Measurements from ENCODE around the gene ROBO3. TPM values are rescaled to one million over a fixed set of nuclear protein-coding genes. Genes with fewer than 3 reads are reported as not detected.

The ROBO3 gene
- total RNA-seq, 4 donors from 2014 or later: 1.9 to 5.3 (median 3.3) TPM

- 77 to 83% methylated on average over 2 of the region's 2 CpGs for WGBS, 2 donors
- TF ChIP-seq POLR2A (IDR thresholded peaks at IDR 0.05) (no peak), CTCF (IDR thresholded peaks at IDR 0.05) (no peak)
- intact Hi-C loops (cut with DNase I; ENCODE audit: low total_unique reads): no loop called here
- DNase-seq (ENCODE audit: low spot score in 2 of 2): peak in 1 of 2 donors; percentile 68
- no peak overlapping the region for H3K4me3 ChIP-seq (ENCODE audit: low read depth, poor library complexity, severe bottlenecking)
Observed at GRCh38 chr11:124892146-124892545, 26.9 kb downstream of the ROBO3 start.

GRCh38 chr11:124892750-124893454 is 27.7 kb downstream of the ROBO3 start:
- DNase-seq (ENCODE audit: low spot score in 2 of 2): peak in 1 of 2 donors; percentile 86
- intact Hi-C loops (cut with DNase I; ENCODE audit: low total_unique reads): no loop called here
- WGBS, 2 donors: 72 to 75% methylated on average over 9 of the region's 9 CpGs
- no peak overlapping the region for H3K4me3 ChIP-seq (ENCODE audit: low read depth, poor library complexity, severe bottlenecking)
- TF ChIP-seq POLR2A (IDR thresholded peaks at IDR 0.05) (no peak), CTCF (IDR thresholded peaks at IDR 0.05) (no peak)

GRCh38 chr11:124893781-124894401 is 28.7 kb downstream of the ROBO3 start:
- TF ChIP-seq POLR2A (IDR thresholded peaks at IDR 0.05) (no peak), CTCF (IDR thresholded peaks at IDR 0.05) (no peak)
- 76 to 78% methylated on average over 13 to 14 of the region's 14 CpGs for WGBS, 2 donors
- no peak overlapping the region for H3K4me3 ChIP-seq (ENCODE audit: low read depth, poor library complexity, severe bottlenecking)
- peak in 1 of 2 donors; percentile 76 for DNase-seq (ENCODE audit: low spot score in 2 of 2)
- intact Hi-C loops (cut with DNase I; ENCODE audit: low total_unique reads): no loop called here

GRCh38 chr11:124894606-124895430 is 29.6 kb downstream of the ROBO3 start:
- 75 to 81% methylated on average over 4 of the region's 4 CpGs for WGBS, 2 donors
- no peak overlapping the region for H3K4me3 ChIP-seq (ENCODE audit: low read depth, poor library complexity, severe bottlenecking)
- TF ChIP-seq POLR2A (IDR thresholded peaks at IDR 0.05): no peak
- no peak for TF ChIP-seq CTCF (IDR thresholded peaks at IDR 0.05)
- intact Hi-C loops (cut with DNase I; ENCODE audit: low total_unique reads): no loop called here
- DNase-seq (ENCODE audit: low spot score in 2 of 2): peak in 1 of 2 donors; percentile 57

GRCh38 chr11:124895471-124895971 is 30.3 kb downstream of the ROBO3 start:
- intact Hi-C loops (cut with DNase I; ENCODE audit: low total_unique reads): no loop called here
- H3K4me3 ChIP-seq (ENCODE audit: low read depth, poor library complexity, severe bottlenecking): no peak overlapping the region
- TF ChIP-seq POLR2A (IDR thresholded peaks at IDR 0.05) (no peak), CTCF (IDR thresholded peaks at IDR 0.05) (no peak)
- DNase-seq (ENCODE audit: low spot score in 2 of 2): peak in 1 of 2 donors; percentile 82
- WGBS, 2 donors: 72 to 90% methylated on average over 18 to 19 of the region's 20 CpGs

Data from lower leg skin (tissue), 4 donors.